Measurements from ENCODE around the gene CRACR2B.

Gene CRACR2B

DNA sequence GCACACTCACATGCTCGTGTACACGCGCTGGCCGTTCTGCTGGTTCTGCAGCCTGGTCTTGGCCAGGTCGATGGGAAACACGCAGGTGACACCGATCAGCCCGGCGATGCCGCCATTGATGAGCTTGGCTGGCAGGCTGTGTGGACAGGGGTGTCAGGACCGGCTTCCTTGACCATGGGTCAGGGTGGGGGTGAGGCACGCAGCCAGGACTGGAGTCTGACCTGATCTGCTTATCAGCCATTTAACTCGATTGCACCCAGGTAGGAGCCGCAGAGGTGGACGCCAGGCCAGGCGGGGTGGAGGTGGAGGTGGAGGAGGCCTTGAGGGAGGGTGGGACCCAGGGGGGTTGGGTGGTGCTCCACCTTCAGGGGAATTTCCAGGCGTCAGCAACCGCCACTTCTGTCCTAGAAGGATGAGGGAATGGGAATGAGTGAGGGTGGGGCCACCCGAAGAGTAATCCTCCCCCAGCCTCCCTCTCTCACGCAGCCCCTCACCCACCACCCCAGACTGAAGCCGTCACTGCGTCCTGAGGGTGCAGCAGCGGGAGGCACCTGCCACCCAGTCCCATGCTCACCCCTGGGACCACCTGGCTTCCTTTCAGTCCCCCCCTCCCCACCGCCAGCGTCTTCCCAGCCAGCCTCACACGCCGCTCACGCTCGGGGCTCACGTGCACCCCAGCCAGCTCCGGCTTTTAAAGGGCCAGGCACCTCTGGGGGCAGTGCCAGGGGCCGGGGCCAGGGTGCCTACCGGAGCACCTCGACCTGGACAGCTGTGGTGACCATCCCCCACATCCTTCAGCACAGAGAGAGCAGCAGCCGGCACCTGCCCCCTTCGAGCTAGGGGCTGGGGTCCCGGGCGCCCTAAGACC, 32.7 kb upstream of the CRACR2B start:
- no peak for DNase-seq (ENCODE audit: low spot score)

DNA sequence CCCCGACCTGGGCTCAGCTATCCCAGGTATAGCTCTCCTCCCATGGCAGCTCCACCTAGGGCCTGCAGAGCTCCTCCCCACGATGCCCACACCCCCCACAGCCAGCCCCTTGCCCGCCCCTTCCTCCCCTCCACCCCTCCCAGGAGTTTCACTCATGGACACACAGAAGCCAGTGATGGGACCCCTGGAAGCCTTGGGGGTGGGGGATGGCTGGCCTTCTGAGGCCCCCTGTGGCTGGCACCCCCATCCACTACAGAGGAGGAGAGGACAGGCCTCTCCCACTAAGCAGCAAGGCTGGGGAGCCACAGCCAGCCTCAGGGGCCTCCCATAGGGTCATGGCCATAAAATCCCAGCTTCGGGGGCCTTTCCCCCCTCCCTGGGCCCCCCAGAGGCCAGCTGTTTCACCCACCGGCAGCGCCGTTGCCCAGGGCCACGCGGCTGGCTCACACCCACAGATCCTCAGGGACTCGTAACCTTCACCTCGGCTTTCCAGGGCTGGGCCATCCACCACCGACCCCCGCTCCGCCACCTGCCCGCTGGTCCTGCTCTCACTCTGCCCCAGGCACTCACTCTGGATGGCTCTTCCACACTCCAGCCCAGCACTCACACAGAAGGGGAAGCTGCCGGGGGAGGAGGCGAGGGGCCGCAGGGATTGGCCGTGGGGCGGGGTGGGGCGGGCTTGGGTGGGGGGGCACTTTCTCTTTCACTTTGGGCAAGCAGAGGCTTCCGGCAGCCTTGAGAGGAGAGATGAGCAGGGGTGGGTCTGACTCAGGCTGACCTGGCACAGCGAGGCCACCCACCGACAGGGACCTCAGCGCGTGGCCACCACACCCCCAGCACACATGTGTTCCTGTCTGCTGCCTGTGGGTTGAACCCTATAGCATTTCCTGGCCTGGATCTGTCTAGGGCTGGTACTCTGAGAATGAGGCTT, 31.8 kb upstream of the CRACR2B start:
- peak; percentile 94 for DNase-seq (ENCODE audit: low spot score)

- peak; percentile 68 for DNase-seq (ENCODE audit: low spot score)
Measured at GRCh38 chr11:796565-797295, 31.0 kb upstream of the CRACR2B start.

DNA sequence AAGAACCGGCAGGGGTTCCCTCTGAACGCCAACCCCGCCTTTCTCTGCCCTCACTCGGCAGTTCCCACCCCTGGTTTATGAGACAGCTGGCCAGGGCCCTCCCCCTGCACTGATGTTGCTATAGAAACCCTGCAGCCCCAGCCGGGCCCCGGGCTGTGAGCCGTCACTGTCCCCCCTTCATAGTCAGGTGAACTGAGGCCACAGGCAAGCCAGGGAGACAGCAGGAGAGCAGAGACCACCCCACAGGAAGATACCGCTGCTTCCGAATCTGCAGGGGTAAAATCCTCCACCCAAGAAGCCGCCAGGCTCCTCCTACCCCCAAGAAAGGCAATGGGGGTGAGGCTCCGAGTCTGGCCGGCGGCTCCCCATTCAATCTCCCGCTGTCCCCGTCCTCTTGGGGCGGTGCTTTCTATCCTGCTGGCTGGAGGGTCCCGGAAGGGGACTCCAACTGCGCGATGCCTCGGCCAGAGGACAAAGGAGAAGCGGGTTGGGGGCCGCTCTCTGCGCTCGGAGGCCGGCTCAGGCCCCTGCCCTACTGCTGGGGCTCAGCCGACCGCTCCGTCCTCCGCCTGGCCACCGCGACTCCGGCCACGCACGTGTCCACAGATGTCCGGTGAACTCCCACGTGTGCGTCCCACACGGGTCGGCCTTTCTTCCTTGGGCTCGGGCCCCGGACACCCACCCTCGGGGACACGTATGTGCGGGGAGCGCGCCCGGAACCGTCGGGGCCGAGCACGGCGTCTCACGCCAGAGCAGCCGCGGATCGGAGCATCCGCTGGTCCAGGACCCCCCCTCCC, 30.2 kb upstream of the CRACR2B start:
- DNase-seq (ENCODE audit: low spot score), result peak; percentile 90

DNA sequence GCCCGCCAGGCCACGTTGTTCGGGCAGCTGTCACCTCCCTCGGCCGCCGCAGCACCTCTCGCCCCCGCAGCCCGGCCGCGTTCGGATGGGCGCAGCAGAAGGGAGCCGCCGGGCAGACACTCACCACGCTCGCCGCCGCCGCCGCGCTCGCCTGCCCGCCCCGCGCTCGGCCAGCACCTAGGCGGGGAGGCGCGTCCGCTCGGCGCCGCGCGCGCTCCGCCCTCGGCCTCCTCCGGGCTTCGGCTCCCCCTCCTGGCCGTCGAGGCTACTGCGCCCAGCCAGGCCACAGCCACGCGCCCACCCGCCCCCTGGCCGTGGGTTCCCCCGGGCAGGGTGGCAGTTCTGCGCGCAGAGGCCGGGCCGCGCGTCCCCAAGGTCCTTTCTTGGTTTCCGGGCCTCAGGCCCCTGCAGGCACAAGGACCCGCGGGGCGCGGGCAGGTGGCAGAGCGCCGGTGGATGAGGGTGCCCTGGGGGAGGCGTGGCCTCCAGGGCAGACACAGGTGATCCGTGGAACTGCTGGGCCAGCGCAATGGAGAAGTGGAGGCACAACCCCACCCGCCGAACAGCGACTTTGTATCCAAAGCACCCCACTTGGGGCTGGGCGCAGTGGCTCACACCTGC, 29.5 kb upstream of the CRACR2B start, which contains the start of gene SLC25A22:
TSS of gene SLC25A22 (minus strand) at position 189 of the 621 bp plus-strand sequence. CDS start 3,275 bp downstream, outside the sequence.
- DNase-seq (ENCODE audit: low spot score), result peak; percentile 96

DNA sequence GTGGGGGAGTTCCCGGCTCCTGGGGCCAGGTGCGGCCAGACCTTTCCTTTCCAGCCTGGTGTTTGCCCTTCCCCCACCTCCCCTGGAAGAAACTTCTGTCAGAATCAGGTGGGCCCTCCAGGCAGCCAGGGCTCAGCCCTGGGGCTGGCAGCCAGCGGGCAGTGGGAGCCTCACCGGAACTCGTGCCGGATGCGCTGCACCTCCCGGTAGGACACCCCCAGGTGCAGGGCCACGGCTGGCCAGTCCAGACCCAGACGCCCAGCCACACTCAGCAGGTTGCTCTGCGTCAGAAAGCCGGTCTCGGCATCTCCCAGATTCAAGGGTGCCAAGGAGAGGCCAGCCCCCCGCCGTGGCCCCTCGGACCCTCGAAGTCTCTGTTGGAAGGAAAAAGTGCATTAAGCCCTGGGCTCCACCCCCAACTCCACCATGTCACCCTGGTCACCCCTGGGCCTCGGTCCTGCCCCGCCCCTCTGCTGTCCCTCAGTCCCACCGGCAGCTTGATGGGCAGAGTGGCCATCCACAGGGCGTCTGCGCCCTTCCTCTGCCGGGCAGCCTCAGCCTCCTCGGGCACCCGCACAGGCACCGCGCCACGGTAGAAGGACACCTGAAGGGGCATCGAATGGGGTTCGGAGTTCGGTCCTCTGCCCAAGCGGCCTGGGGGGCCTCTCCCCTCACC, 27.9 kb upstream of the CRACR2B start:
- no peak for DNase-seq (ENCODE audit: low spot score)

DNA sequence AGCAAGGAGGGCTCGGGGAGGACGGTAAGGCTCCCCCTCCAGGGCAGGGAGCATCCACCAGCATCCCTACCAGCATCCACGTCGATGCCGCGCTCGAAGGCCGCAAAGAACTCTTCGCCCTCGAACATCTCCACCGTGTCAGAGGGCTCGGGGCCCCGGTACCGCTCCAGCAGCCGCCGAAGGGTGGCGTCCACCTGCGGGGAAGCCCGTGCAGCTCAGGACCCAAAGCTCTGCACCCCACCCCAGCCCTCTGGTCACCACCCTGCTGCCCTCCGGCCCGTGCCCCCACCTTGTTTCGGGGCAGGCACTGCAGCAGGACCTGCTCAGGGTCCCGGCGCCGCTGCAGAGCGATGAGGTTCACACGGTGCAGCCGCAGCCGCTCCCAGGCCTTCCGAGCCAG, 27.2 kb upstream of the CRACR2B start:
- DNase-seq (ENCODE audit: low spot score), result no peak

GRCh38 chr11:801097-801780, 26.5 kb upstream of the CRACR2B start:
- no peak for DNase-seq (ENCODE audit: low spot score)

GRCh38 chr11:802018-802617, 25.6 kb upstream of the CRACR2B start:
- no peak for DNase-seq (ENCODE audit: low spot score)

- DNase-seq (ENCODE audit: low spot score), result no peak
Measured at GRCh38 chr11:802693-803466, 24.8 kb upstream of the CRACR2B start.

- DNase-seq (ENCODE audit: low spot score), result no peak
Measured at GRCh38 chr11:803467-803742, 24.3 kb upstream of the CRACR2B start.

GRCh38 chr11:803770-804598, 23.7 kb upstream of the CRACR2B start:
- DNase-seq (ENCODE audit: low spot score), result peak; percentile 53

DNA sequence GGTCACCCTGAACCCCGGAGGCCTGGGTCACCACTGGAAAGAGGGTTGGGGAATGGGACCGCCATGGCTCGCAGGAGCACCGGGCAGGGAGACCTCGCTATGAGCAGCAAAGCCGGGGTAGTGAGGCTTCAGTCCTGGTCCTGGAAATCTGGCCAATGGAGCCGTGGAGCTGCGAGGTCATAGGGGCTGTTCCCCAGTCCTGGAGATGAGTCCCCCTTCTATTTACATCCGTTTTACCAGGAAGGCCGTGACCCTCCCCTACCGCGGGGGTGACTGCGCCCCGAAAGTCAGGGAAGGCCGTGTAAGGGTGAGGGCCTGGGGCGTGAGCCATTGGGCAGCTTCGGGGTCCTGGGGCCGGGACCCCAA, 23.1 kb upstream of the CRACR2B start:
- DNase-seq (ENCODE audit: low spot score), result no peak

GRCh38 chr11:808427-809286, 19.1 kb upstream of the CRACR2B start:
- DNase-seq (ENCODE audit: low spot score), result peak; percentile 90

- peak; percentile 98 for DNase-seq (ENCODE audit: low spot score)
Measured at GRCh38 chr11:809287-810039, 18.3 kb upstream of the CRACR2B start, which contains the start of gene RPLP2. Gene RPLP2 (plus strand): TSS chr11:809967. CDS start chr11:810235, 268 bp downstream.

DNA sequence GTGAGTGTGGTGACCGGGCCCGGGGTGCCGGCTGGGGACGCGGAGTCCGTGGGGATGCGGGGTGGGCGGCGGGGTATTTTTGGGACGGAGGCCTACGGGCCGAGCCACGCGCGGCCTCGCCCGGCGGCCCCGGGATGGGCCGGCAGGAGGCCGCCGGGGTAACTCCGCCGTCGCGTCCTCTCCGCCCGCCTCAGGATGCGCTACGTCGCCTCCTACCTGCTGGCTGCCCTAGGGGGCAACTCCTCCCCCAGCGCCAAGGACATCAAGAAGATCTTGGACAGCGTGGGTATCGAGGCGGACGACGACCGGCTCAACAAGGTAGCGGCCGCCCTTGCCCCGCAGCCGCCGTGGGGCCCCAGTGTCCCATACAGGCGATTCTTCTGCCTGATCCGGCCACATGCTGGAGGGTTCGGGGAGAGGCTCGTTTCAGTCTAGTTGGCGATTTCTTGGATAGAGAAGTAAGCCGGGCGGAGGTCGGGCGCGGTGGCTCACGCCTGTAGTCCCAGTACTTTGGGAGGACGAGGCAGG, 17.6 kb upstream of the CRACR2B start:
- DNase-seq (ENCODE audit: low spot score), result no peak
